GM06990 (cell line): ENCODE results near the gene PLA2G15.

Experiments used
- DNase-seq: peaks from one replicate; pipeline ENCODE4 v3.0.0-alpha.2; 2011; ENCODE audit not compliant: insufficient read length; ENCODE audit errors: extremely low read depth
- H3K27me3 ChIP-seq: replicated peaks from 2 replicates; pipeline ENCODE4 v1.6.0; 2011; ENCODE audit warnings: low read length; ENCODE audit not compliant: control insufficient read depth, insufficient read depth
- H3K36me3 ChIP-seq: 2 replicates; pipeline ENCODE4 v1.5.1; 2011; ENCODE audit warnings: low read length; ENCODE audit not compliant: control insufficient read depth, insufficient read depth
- H3K4me3 ChIP-seq: replicated peaks from 2 replicates; pipeline ENCODE4 v1.5.1; 2011; ENCODE audit warnings: low read depth, mild to moderate bottlenecking, control low read depth, low read length
- TF ChIP-seq, protein P1 (sequence below): IDR thresholded peaks from 2 replicates; pipeline ENCODE4 v1.5.1; 2011; ENCODE audit warnings: low read length, control low read depth, mild to moderate bottlenecking, inconsistent platforms; ENCODE audit not compliant: insufficient read depth, poor library complexity, severe bottlenecking

PLA2G15 gene

GRCh38 chr16:68214726-68215125 is 30.4 kb upstream of the PLA2G15 start:
- no peaks in the 10 kb centered on the region for H3K36me3 ChIP-seq
- H3K4me3 ChIP-seq = no peak overlapping the region
- H3K27me3 ChIP-seq = no peaks in the 10 kb centered on the region
- TF ChIP-seq, protein P1, sequence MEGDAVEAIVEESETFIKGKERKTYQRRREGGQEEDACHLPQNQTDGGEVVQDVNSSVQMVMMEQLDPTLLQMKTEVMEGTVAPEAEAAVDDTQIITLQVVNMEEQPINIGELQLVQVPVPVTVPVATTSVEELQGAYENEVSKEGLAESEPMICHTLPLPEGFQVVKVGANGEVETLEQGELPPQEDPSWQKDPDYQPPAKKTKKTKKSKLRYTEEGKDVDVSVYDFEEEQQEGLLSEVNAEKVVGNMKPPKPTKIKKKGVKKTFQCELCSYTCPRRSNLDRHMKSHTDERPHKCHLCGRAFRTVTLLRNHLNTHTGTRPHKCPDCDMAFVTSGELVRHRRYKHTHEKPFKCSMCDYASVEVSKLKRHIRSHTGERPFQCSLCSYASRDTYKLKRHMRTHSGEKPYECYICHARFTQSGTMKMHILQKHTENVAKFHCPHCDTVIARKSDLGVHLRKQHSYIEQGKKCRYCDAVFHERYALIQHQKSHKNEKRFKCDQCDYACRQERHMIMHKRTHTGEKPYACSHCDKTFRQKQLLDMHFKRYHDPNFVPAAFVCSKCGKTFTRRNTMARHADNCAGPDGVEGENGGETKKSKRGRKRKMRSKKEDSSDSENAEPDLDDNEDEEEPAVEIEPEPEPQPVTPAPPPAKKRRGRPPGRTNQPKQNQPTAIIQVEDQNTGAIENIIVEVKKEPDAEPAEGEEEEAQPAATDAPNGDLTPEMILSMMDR = no peak
- no peak for DNase-seq

GRCh38 chr16:68215302-68215701 is 29.9 kb upstream of the PLA2G15 start:
- Histone ChIP-seq H3K36me3 (no peaks in the 10 kb centered on the region), H3K4me3 (no peak overlapping the region), H3K27me3 (no peaks in the 10 kb centered on the region)
- TF ChIP-seq, protein P1 = no peak
- no peak for DNase-seq

- TF ChIP-seq, protein P1 = no peak
- H3K36me3 ChIP-seq = no peaks in the 10 kb centered on the region; the same call in 1 of the 2 replicates
- H3K4me3 ChIP-seq = no peak overlapping the region
- no peaks in the 10 kb centered on the region for H3K27me3 ChIP-seq
- DNase-seq = no peak
Observed at GRCh38 chr16:68216240-68216639, 28.9 kb upstream of the PLA2G15 start.

GRCh38 chr16:68217506-68217905 is 27.7 kb upstream of the PLA2G15 start:
- Histone ChIP-seq H3K27me3 (no peaks in the 10 kb centered on the region), H3K36me3 (no peaks in the 10 kb centered on the region; the same call in 1 of the 2 replicates), H3K4me3 (no peak overlapping the region)
- no peak for DNase-seq
- TF ChIP-seq, protein P1 = no peak

DNA sequence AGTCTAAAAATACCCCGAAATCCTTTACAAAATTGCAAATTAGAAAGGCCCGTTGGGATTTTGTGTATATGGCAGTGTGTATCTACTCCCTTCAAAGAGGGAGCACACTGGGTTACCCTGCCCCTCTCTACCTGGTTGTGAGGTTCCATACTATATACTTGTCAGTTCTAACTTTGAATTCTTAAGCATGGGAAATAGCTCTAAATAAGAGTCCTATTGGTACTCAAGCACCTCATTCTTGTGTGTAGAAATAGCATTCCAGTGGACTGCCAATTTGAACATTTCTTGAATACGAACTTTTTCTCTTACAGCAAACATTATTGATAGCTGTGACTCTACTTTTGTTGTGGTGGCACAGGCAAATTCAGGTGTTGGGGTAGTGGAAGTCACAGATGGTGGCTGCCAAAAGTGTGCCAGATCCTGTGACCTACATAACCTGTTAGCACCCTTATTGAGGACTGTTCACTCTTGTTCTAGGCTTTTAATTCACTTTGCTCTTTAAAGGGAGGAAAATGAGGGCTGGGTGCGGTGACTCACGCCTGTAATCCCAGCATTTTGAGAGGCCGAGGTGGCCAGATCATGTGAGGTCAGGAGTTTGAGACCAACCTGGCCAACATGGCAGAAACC is 25.3 kb upstream of the PLA2G15 start:
- no peak for DNase-seq
- H3K27me3 ChIP-seq = no peaks in the 10 kb centered on the region
- TF ChIP-seq, protein P1 = no peak
- no peak overlapping the region for H3K4me3 ChIP-seq
- H3K36me3 ChIP-seq = no peaks in the 10 kb centered on the region; the same call in 1 of the 2 replicates

- TF ChIP-seq, protein P1 = no peak
- DNase-seq = no peak
- Histone ChIP-seq H3K36me3 (peaks cover 3% of the 10 kb centered on the region; the same call in 1 of the 2 replicates), H3K4me3 (no peak overlapping the region), H3K27me3 (no peaks in the 10 kb centered on the region)
Observed at GRCh38 chr16:68223072-68223471, 22.1 kb upstream of the PLA2G15 start.
